ENCODE measurements around the gene STIL. TPM values are rescaled to one million over a fixed set of nuclear protein-coding genes. Genes with fewer than 3 reads are reported as not detected.

Gene STIL
- total RNA-seq, 1 donor from 2014 or later = 19.7 TPM

DNA sequence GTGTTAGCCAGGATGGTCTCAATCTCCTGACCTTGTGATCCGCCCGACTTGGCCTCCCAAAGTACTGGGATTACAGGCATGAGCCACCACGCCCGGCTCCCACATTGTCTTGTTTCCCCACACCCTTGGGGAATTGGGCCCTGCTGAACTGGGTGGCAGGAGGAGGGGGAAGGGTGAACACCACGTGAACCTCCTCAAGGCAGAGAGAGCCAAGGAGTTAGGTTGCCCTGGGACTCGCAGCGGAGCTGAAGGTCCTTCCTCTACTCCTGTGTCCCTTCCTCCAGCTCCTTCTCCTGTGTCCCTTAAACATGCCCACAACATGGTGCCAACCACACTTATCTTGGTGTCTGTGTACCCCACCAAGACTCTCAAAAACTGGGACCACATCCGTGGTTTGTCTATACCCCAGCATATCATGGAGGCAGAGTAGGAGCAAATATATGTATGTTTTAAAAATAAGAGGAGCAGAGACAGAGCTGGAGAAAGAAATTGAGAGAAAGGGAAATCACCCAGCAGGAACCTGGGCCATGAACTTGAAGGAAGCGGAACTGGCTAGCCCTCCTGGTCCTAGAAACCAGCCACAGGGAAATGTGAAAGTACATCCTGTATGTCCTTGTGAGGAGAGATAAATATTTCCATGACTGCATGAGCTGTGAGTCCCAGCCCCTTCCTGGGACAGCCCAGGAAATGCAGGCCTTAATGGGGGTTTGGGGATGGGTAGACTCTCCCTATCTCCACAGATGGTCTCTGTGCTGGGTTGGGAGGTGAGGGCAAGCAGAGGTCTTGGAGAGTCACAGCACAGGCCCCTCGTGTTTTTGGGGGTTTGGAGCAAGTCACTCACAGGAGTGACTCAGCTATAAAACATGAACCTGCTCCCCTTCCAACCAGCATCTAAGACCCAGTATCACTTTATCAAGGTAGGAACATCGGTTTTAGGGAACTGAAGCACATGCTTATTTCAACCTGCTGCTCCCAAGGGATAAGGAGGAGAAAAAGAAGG, 72.5 kb downstream of the STIL start:
- TF ChIP-seq CTCF (conservative IDR thresholded peaks at IDR 0.05) = no peak
- H3K9me3 Mint-ChIP-seq = no peaks in the 10 kb centered on the region
- H3K36me3 Mint-ChIP-seq = no peaks in the 10 kb centered on the region
- H3K27ac Mint-ChIP-seq = no peak overlapping the region
- H3K4me3 Mint-ChIP-seq = no peak overlapping the region
- DNase-seq (ENCODE audit: extremely low spot score, unreplicated experiment) = no peak
- H3K27me3 Mint-ChIP-seq = peaks cover 81% of the 10 kb centered on the region
- no peaks in the 10 kb centered on the region for H3K4me1 Mint-ChIP-seq (ENCODE audit: unreplicated experiment)

- no peak for DNase-seq (ENCODE audit: extremely low spot score, unreplicated experiment)
- Mint-ChIP-seq H3K36me3 (peaks cover 3% of the 10 kb centered on the region), H3K4me1 (ENCODE audit: unreplicated experiment) (no peaks in the 10 kb centered on the region), H3K27me3 (peaks cover 83% of the 10 kb centered on the region), H3K4me3 (no peak overlapping the region), H3K27ac (no peak overlapping the region), H3K9me3 (no peaks in the 10 kb centered on the region)
- TF ChIP-seq CTCF (conservative IDR thresholded peaks at IDR 0.05) = no peak
These were observed 74.9 kb downstream of the STIL start for GRCh38 chr1:47238935-47239592.

GRCh38 chr1:47235806-47236205, 78.1 kb downstream of the STIL start:
- no peak for TF ChIP-seq CTCF (conservative IDR thresholded peaks at IDR 0.05)
- Mint-ChIP-seq H3K4me1 (ENCODE audit: unreplicated experiment) (peaks cover 5% of the 10 kb centered on the region), H3K36me3 (peaks cover 7% of the 10 kb centered on the region), H3K9me3 (no peaks in the 10 kb centered on the region), H3K4me3 (no peak overlapping the region), H3K27ac (no peak overlapping the region), H3K27me3 (peaks cover 84% of the 10 kb centered on the region)
- no peak for DNase-seq (ENCODE audit: extremely low spot score, unreplicated experiment)

DNA sequence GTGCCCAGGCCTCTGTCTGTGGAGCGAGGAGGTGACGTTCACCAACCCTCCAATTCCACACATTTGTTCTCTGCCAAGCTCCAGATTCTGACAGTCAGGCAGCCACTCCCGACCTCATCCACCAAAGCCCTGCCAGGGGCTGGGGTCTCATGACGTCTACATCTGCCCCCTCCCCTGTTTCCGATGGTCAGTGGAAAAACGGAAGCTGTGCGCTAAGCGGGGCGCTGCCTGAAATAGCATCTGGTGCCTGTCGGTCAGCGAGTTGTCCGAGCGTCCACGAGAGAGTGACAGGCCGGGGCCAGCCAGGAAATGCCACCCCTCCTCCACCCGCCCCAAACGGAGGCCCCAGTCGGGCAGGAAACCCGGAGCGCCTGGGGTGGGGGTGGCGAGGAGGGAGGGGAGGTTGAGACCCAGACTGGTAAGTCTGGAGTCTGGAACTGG, 78.7 kb downstream of the STIL start:
- TF ChIP-seq CTCF (conservative IDR thresholded peaks at IDR 0.05) = no peak
- H3K4me1 Mint-ChIP-seq (ENCODE audit: unreplicated experiment) = peaks cover 5% of the 10 kb centered on the region
- H3K4me3 Mint-ChIP-seq = no peak overlapping the region
- H3K27ac Mint-ChIP-seq = no peak overlapping the region
- no peaks in the 10 kb centered on the region for H3K9me3 Mint-ChIP-seq
- H3K27me3 Mint-ChIP-seq = peaks cover 86% of the 10 kb centered on the region
- DNase-seq (ENCODE audit: extremely low spot score, unreplicated experiment) = no peak
- H3K36me3 Mint-ChIP-seq = peaks cover 7% of the 10 kb centered on the region

DNA sequence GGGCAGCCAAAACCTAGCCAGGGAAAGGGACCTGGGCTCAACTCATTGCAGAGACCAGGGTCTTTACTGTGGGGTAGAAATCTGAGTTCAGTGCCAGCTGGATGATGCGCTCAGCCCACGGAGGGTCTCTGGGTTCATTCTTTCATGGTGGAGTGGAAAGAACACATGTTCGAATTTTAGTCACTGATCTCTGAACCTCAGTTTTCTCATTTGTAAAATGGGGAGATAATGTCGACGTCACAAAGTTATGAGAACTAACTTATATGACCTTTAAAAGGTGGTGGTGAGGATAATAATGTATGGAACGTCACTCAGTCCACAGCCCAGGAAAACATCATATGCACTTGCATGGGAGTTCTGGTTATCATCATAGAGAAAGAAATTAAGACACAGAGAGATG, 80.8 kb downstream of the STIL start:
- Mint-ChIP-seq H3K9me3 (no peaks in the 10 kb centered on the region), H3K27me3 (peaks cover 93% of the 10 kb centered on the region), H3K27ac (peak overlapping the region; percentile 67), H3K4me3 (peak overlapping the region; percentile 71), H3K36me3 (peaks cover 7% of the 10 kb centered on the region), H3K4me1 (ENCODE audit: unreplicated experiment) (peaks cover 5% of the 10 kb centered on the region)
- TF ChIP-seq CTCF (conservative IDR thresholded peaks at IDR 0.05) = no peak
- DNase-seq (ENCODE audit: extremely low spot score, unreplicated experiment) = no peak

Measured in type B pancreatic cell (in vitro differentiated cells).